ENCODE results near the gene SLCO4A1. TPM values are rescaled to one million over a fixed set of nuclear protein-coding genes. Genes with fewer than 3 reads are reported as not detected.

The SLCO4A1 gene
- total and polyA plus RNA-seq, 2 of the 4 experiments (the other 2 are of a cell fraction) = 0.72 to 1.1 TPM

- no peak for DNase-seq
- H4K91ac ChIP-seq (ENCODE audit: insufficient read depth, low read depth, low read length) = no peak overlapping the region
- H3K9me3 ChIP-seq (ENCODE audit: control insufficient read depth, insufficient read depth, low read length) = 0 out of 2 replicates have a peak, but pooled peaks cover 1% of the 10 kb centered on the region
- no peak overlapping the region for H2AFZ ChIP-seq (replicated peaks; ENCODE audit: low read length, poor library complexity)
- no peak overlapping the region for H3K9ac ChIP-seq (ENCODE audit: low read depth, low read length)
- no peak overlapping the region for H3K23ac ChIP-seq (ENCODE audit: low read depth, low read length)
- POLR2A ChIA-PET (ENCODE audit: unreplicated experiment) = no interaction called here
- H3K18ac ChIP-seq (ENCODE audit: low read depth, low read length) = no peak overlapping the region
- no peaks in the 10 kb centered on the region for H3K9me1 ChIP-seq (ENCODE audit: insufficient read depth, low read length)
- intact Hi-C loops (cut with micrococcal nuclease) (no loop called here), in situ Hi-C loops (cut with MboI; ENCODE audit: low sequenced_read_pairs) (no loop called here), dilution Hi-C loops (cut with HindIII; ENCODE audit: low sequenced_read_pairs, unreplicated experiment) (no loop called here)
- CTCF ChIA-PET = no interaction called here
- no peak overlapping the region for H3K27ac ChIP-seq (ENCODE audit: insufficient read depth, low read length)
- H3K36me3 ChIP-seq (ENCODE audit: control insufficient read depth, insufficient read depth, low read length) = no peaks in the 10 kb centered on the region
- BruUV-seq (replicated peaks) = no TSS peak
- TF ChIP-seq MXI1 (IDR thresholded peaks at IDR 0.05; ENCODE audit: borderline replicate concordance, low read depth, low read length) (no peak), SMC3 (IDR thresholded peaks at IDR 0.05; ENCODE audit: low read depth, low read length) (no peak), RFX5 (IDR thresholded peaks at IDR 0.05; ENCODE audit: low read depth, low read length) (no peak), BHLHE40 (IDR thresholded peaks at IDR 0.05; ENCODE audit: low read depth, low read length) (no peak), CTCF (conservative IDR thresholded peaks at IDR 0.05; ENCODE audit: low read depth, low read length) (no peak), MAFK (IDR thresholded peaks at IDR 0.05; ENCODE audit: low read depth, low read length) (no peak), CEBPB (IDR thresholded peaks at IDR 0.05; ENCODE audit: low read depth, low read length) (no peak), USF2 (IDR thresholded peaks at IDR 0.05; ENCODE audit: low read depth, low read length) (no peak), MAZ (IDR thresholded peaks at IDR 0.05; ENCODE audit: borderline replicate concordance, low read depth, low read length) (no peak), RCOR1 (IDR thresholded peaks at IDR 0.05; ENCODE audit: insufficient replicate concordance, low read length) (no peak), POLR2A (IDR thresholded peaks at IDR 0.05; ENCODE audit: low read depth, low read length) (no peak), FOS (IDR thresholded peaks at IDR 0.05; ENCODE audit: low read depth, low read length) (no peak), CHD1 (IDR thresholded peaks at IDR 0.05; ENCODE audit: low read depth, low read length) (no peak), NFE2L2 (IDR thresholded peaks at IDR 0.05; ENCODE audit: low read depth, low read length) (no peak), RAD21 (IDR thresholded peaks at IDR 0.05; ENCODE audit: low read length) (no peak)
- H2AK5ac ChIP-seq (ENCODE audit: low read depth, low read length) = no peak overlapping the region
- no peak overlapping the region for H2AK9ac ChIP-seq (replicated peaks; ENCODE audit: low read depth, low read length, poor library complexity)
- no peak overlapping the region for H3K14ac ChIP-seq (replicated peaks; ENCODE audit: low read depth, low read length)
- no peak overlapping the region for H2BK5ac ChIP-seq (ENCODE audit: low read depth, low read length, poor library complexity, severe bottlenecking)
- H4K5ac ChIP-seq (ENCODE audit: low read depth, low read length) = no peak overlapping the region
- peaks cover 3% of the 10 kb centered on the region; the same call in 1 of the 2 replicates for H3K4me1 ChIP-seq (ENCODE audit: control insufficient read depth, insufficient read depth, low read length)
- no peak overlapping the region for H3K4ac ChIP-seq (ENCODE audit: low read depth, low read length)
- H3K27me3 ChIP-seq (ENCODE audit: control insufficient read depth, insufficient read depth, low read length) = peaks cover 33% of the 10 kb centered on the region; the same call in 1 of the 2 replicates
- H2BK20ac ChIP-seq (ENCODE audit: low read depth, low read length) = no peak overlapping the region
- H3K56ac ChIP-seq (ENCODE audit: extremely low read depth, insufficient read depth, low read length) = no peak overlapping the region
- H3K4me3 ChIP-seq (ENCODE audit: insufficient read depth, low read depth, low read length) = no peak overlapping the region
- H3K4me2 ChIP-seq (ENCODE audit: low read depth, low read length) = no peak overlapping the region
- H2BK15ac ChIP-seq (ENCODE audit: low read depth, low read length) = no peak overlapping the region
- H2BK120ac ChIP-seq (ENCODE audit: low read depth, low read length) = no peak overlapping the region
- no peak overlapping the region for H4K8ac ChIP-seq (ENCODE audit: low read depth in 2 of 2, low read length in 2 of 2)
- H3K79me1 ChIP-seq (ENCODE audit: low read depth in 1 of 2, low read length in 2 of 2) = 0 out of 4 replicates have a peak, but pooled peaks cover 0 to 3% of the 10 kb centered on the region in 2 experiments
- H4K20me1 ChIP-seq (ENCODE audit: insufficient read depth, low read length) = peaks cover 4% of the 10 kb centered on the region; the same call in 1 of the 2 replicates
- no peak for ATAC-seq (ENCODE audit: low read depth)
- 75% methylated on average over 2 of the region's 8 CpGs; no CpG with 5 or more reads in 1 of the 2 experiments for WGBS, 2 experiments (ENCODE audit: extremely low coverage in 2 of 2, insufficient read length in 1 of 2)
These were observed 70.3 kb downstream of the SLCO4A1 start for GRCh38 chr20:62712606-62713005.

Data from IMR-90 (cell line).